Measurements from ENCODE around the gene CD96.
A peak's percentile ranks its signal among the peaks of the same experiment; 100 is the strongest.
"Not testable (repeated sequence)": the region's sequence is repeated elsewhere in the genome, so short reads cannot be mapped to it uniquely, and the experiment has no call there.

The CD96 gene

GRCh38 chr3:111541911-111542483 is at the start of gene CD96:
Gene CD96 (plus strand): TSS chr3:111542197. CDS start chr3:111542249, 52 bp downstream.
- DNase-seq (ENCODE audit: low read depth): peak; percentile 64

- DNase-seq (ENCODE audit: low read depth): no peak
Measured at GRCh38 chr3:111493276-111493675, 48.7 kb upstream of the CD96 start.

GRCh38 chr3:111496894-111497559 is 45.0 kb upstream of the CD96 start:
- DNase-seq (ENCODE audit: low read depth): no peak

GRCh38 chr3:111498022-111498421 is 44.0 kb upstream of the CD96 start:
- no peak for DNase-seq (ENCODE audit: low read depth)

- DNase-seq (ENCODE audit: low read depth): no peak
Measured at GRCh38 chr3:111506435-111506834, 35.6 kb upstream of the CD96 start.

- no peak for DNase-seq (ENCODE audit: low read depth)
Measured at GRCh38 chr3:111509308-111509707, 32.7 kb upstream of the CD96 start.

- no peak for DNase-seq (ENCODE audit: low read depth)
Measured at GRCh38 chr3:111517801-111518200, 24.2 kb upstream of the CD96 start.

GRCh38 chr3:111519178-111519855 is 22.7 kb upstream of the CD96 start:
- no peak for DNase-seq (ENCODE audit: low read depth)

GRCh38 chr3:111521891-111522290 is 20.1 kb upstream of the CD96 start:
- DNase-seq (ENCODE audit: low read depth): no peak

- DNase-seq (ENCODE audit: low read depth): not testable (repeated sequence)
Measured at GRCh38 chr3:111524486-111524885, 17.5 kb upstream of the CD96 start.

- DNase-seq (ENCODE audit: low read depth): no peak
Measured at GRCh38 chr3:111531446-111531845, 10.6 kb upstream of the CD96 start.

GRCh38 chr3:111534701-111535100 is 7.3 kb upstream of the CD96 start:
- no peak for DNase-seq (ENCODE audit: low read depth)

- DNase-seq (ENCODE audit: low read depth): no peak
Measured at GRCh38 chr3:111538111-111538510, 3.9 kb upstream of the CD96 start.

- DNase-seq (ENCODE audit: low read depth): no peak
Measured at GRCh38 chr3:111538681-111539083, 3.3 kb upstream of the CD96 start.

- DNase-seq (ENCODE audit: low read depth): peak; percentile 58
Measured at GRCh38 chr3:111539351-111540331, 2.4 kb upstream of the CD96 start.

- DNase-seq (ENCODE audit: low read depth): no peak
Measured at GRCh38 chr3:111541391-111541790, 606 bp upstream of the CD96 start.

- no peak for DNase-seq (ENCODE audit: low read depth)
Measured at GRCh38 chr3:111542611-111543300, 759 bp downstream of the CD96 start.

- DNase-seq (ENCODE audit: low read depth): no peak
Measured at GRCh38 chr3:111545349-111545748, 3.4 kb downstream of the CD96 start.

- no peak for DNase-seq (ENCODE audit: low read depth)
Measured at GRCh38 chr3:111547631-111548030, 5.6 kb downstream of the CD96 start.

- no peak for DNase-seq (ENCODE audit: low read depth)
Measured at GRCh38 chr3:111548092-111548491, 6.1 kb downstream of the CD96 start.

GRCh38 chr3:111548756-111549155 is 6.8 kb downstream of the CD96 start:
- DNase-seq (ENCODE audit: low read depth): no peak

- not testable (repeated sequence) for DNase-seq (ENCODE audit: low read depth)
Measured at GRCh38 chr3:111561902-111562301, 19.9 kb downstream of the CD96 start.

Measured in activated T-cell treated with anti-CD3 and anti-CD28 coated beads for 24 hours (primary cell).